Measurements from ENCODE around the gene CSTPP1. TPM values are rescaled to one million over a fixed set of nuclear protein-coding genes. Genes with fewer than 3 reads are reported as not detected.

CSTPP1 gene
- total RNA-seq, 6 experiments from 2014 or later, result 3.3 to 7.5 (median 4.6) TPM

DNA sequence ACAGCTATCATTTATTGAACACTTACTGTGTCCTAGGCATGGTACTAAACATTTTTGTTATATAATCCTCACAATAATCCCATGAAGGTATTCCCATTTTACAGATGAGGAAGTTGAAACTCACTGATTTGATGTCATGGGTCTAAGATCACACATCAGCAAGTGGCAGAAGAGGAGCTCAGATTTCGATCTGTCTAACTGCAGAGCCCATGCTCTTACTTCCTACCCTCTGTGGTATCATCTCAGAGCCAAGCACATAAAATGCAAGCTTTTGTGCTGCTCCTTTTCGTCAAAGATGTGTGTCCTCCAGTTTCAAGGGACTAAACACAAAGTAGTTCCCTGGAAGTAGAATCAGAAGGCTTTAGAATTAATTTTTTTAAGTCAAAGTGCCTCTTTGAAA is 169.0 kb downstream of the CSTPP1 start:
- Histone ChIP-seq H3K27me3 (peaks cover 0 to 8% of the 10 kb centered on the region in 2 donors), H3K36me3 (no peaks in the 10 kb centered on the region), H3K4me1 (no peaks in the 10 kb centered on the region), H3K9me3 (no peaks in the 10 kb centered on the region), H3K4me3 (no peak overlapping the region), H3K27ac (no peak overlapping the region)
- TF ChIP-seq POLR2A (IDR thresholded peaks at IDR 0.05) (no peak), CTCF (IDR thresholded peaks at IDR 0.05) (no peak)
- intact Hi-C loops (cut with DNase I), result no loop called here
- no peak for DNase-seq
- WGBS (ENCODE audit: insufficient coverage, low coverage, low lambda C conversion rate, missing lambda C conversion rate), result 89% methylated on average over 2 of the region's 2 CpGs
- ATAC-seq, result no peak

GRCh38 chr11:47105974-47106373 is 169.4 kb downstream of the CSTPP1 start:
- Histone ChIP-seq H3K4me1 (no peaks in the 10 kb centered on the region), H3K27me3 (peaks cover 0 to 8% of the 10 kb centered on the region in 2 donors), H3K27ac (no peak overlapping the region), H3K36me3 (no peaks in the 10 kb centered on the region), H3K9me3 (no peaks in the 10 kb centered on the region), H3K4me3 (no peak overlapping the region)
- no peak for TF ChIP-seq POLR2A (IDR thresholded peaks at IDR 0.05)
- TF ChIP-seq CTCF (IDR thresholded peaks at IDR 0.05), result no peak
- ATAC-seq, result no peak
- WGBS (ENCODE audit: insufficient coverage, low coverage, low lambda C conversion rate, missing lambda C conversion rate), result 79% methylated on average over 2 of the region's 3 CpGs
- intact Hi-C loops (cut with DNase I), result no loop called here
- no peak for DNase-seq

DNA sequence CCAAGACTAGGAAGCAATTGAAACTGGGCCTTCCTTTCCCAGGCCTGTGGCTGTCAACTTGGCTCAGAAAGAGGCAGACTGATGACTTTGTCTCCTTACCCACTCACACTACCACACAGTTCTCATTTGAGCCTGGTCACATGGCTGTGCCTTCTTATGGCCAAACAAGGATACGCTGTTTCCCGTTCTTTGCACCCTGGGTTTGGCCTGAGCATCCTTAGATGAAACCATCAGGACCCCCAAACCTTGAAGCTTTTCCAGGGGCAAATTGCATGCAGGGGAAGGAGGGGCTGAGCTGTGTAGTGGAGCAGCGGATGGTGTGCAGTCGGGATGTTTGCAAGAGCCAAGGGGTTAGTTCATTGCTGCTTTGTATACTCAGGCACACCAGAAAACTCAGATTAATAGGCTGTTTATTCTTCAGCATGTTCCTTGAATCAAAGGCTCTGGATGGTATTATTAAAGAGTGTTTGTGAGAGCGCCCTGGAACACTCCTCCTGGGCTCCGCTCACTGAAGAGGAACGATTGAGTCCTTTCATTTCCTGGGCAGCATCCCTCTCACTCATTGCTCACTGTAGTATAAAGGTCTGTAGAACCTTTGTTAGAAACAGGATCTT is 170.3 kb downstream of the CSTPP1 start:
- DNase-seq (no peak), ATAC-seq (no peak)
- TF ChIP-seq CTCF (IDR thresholded peaks at IDR 0.05) (no peak), POLR2A (IDR thresholded peaks at IDR 0.05) (no peak)
- intact Hi-C loops (cut with DNase I), result no loop called here
- H3K4me3 ChIP-seq, result no peak overlapping the region
- H3K27me3 ChIP-seq, result peaks cover 0 to 7% of the 10 kb centered on the region in 2 donors
- H3K36me3 ChIP-seq, result no peaks in the 10 kb centered on the region
- H3K27ac ChIP-seq, result no peak overlapping the region
- no peaks in the 10 kb centered on the region for H3K4me1 ChIP-seq
- 83% methylated on average over 4 of the region's 7 CpGs for WGBS (ENCODE audit: insufficient coverage, low coverage, low lambda C conversion rate, missing lambda C conversion rate)
- H3K9me3 ChIP-seq, result no peaks in the 10 kb centered on the region

GRCh38 chr11:47107744-47108143 is 171.2 kb downstream of the CSTPP1 start:
- TF ChIP-seq POLR2A (IDR thresholded peaks at IDR 0.05) (no peak), CTCF (IDR thresholded peaks at IDR 0.05) (no peak)
- 60% methylated on average over 2 of the region's 6 CpGs for WGBS (ENCODE audit: insufficient coverage, low coverage, low lambda C conversion rate, missing lambda C conversion rate)

More at GRCh38 chr11:47107744-47108143, 171.2 kb downstream of the CSTPP1 start:
- Histone ChIP-seq H3K27ac (no peak overlapping the region), H3K4me3 (no peak overlapping the region), H3K36me3 (no peaks in the 10 kb centered on the region), H3K27me3 (no peaks in the 10 kb centered on the region), H3K4me1 (no peaks in the 10 kb centered on the region), H3K9me3 (no peaks in the 10 kb centered on the region)
- DNase-seq (no peak), ATAC-seq (no peak)
- intact Hi-C loops (cut with DNase I), result no loop called here

Data from right lobe of liver (tissue), 6 donors.